HG03045 (cell line): ENCODE results near the gene ORAI1.
"Not testable (repeated sequence)": the region's sequence is repeated elsewhere in the genome, so short reads cannot be mapped to it uniquely, and the experiment has no call there.

Experiments used
- ATAC-seq: cut with Tn5 transposase; IDR thresholded peaks from one replicate; pipeline ENCODE4 v1.9.1; 2021; ENCODE audit warnings: mild to moderate bottlenecking, moderate library complexity; ENCODE audit not compliant: unreplicated experiment

Gene ORAI1

DNA sequence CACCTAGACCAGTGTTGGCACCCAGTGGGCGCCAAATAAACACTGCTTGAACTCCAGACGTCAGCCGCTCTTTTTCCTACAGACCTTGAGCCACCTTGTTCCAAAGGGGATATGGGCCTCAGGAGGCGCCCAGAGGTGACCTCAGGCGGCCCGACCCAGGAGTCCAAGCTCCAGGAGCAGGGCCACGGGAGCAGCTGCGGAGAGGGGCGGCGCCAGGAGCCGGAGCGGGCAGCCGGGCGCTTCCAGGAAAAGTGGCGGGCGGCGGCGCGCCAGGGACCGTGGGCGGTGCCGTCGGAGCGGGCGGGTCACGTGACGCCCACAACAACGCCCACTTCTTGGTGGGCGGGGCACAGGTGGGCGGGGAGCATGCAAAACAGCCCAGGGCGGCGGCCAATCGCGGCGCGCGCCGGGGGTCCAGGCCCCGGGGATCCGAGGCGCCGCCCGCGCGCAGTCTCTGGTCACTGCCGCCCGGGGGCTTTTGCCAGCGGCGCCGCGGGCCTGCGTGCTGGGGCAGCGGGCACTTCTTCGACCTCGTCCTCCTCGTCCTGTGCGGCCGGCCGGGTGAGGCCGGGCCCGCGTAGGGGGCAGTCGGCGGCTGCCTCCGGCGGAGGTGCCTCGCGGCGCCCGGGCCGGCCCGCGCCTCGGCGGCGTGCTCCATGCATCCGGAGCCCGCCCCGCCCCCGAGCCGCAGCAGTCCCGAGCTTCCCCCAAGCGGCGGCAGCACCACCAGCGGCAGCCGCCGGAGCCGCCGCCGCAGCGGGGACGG is at the start of gene ORAI1:
Gene ORAI1, plus strand, starts transcription at position 444 of the 766 bp plus-strand sequence.
- ATAC-seq: peak; percentile 78

- no peak for ATAC-seq
Observed at GRCh38 chr12:121576851-121577391, 49.4 kb upstream of the ORAI1 start.

DNA sequence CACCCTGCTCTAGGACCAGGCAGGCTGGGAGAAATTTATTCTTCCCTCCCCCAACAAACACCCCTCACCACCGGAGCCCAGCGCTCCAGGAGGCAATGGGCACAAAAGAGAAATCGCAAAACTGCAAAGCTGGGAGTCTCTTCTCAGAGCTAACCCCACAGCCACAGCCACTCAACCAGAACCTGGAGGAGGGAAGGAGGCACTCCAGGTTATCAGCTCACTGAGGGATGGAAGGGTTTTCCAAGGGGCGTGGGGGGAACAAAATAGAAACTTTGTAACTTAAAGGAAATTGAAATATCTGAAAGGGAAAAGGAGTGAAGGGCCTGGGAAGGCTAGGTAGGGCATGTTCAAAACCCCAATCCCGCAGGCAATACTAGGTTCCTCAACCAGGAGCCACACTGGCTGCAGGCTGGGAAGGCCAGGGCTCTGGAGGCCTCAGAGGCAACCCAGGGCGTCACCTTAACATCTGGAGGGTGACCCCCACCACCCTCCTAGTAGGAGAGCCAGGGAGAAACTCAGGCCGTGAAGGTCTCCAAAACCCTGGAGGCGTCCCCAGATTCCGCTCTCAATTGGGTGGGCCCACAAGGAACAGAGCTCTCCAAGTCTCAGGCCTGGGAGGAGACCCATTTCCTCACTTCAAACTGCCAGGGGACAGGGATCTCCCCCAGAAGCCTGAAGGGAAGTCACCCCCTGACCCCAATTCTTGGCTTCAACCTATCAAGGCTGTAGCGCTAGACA is 48.7 kb upstream of the ORAI1 start:
- ATAC-seq: no peak

GRCh38 chr12:121578230-121579189 is 47.8 kb upstream of the ORAI1 start:
- no peak for ATAC-seq

GRCh38 chr12:121579190-121579791 is 47.0 kb upstream of the ORAI1 start:
- no peak for ATAC-seq

GRCh38 chr12:121579981-121580868 is 46.1 kb upstream of the ORAI1 start:
- no peak for ATAC-seq

- ATAC-seq: no peak
Observed at GRCh38 chr12:121580959-121581685, 45.2 kb upstream of the ORAI1 start, which contains the start of gene KDM2B. Gene KDM2B, minus strand, starts transcription at chr12:121581023. Its CDS starts 112 bp downstream, at chr12:121580911.

DNA sequence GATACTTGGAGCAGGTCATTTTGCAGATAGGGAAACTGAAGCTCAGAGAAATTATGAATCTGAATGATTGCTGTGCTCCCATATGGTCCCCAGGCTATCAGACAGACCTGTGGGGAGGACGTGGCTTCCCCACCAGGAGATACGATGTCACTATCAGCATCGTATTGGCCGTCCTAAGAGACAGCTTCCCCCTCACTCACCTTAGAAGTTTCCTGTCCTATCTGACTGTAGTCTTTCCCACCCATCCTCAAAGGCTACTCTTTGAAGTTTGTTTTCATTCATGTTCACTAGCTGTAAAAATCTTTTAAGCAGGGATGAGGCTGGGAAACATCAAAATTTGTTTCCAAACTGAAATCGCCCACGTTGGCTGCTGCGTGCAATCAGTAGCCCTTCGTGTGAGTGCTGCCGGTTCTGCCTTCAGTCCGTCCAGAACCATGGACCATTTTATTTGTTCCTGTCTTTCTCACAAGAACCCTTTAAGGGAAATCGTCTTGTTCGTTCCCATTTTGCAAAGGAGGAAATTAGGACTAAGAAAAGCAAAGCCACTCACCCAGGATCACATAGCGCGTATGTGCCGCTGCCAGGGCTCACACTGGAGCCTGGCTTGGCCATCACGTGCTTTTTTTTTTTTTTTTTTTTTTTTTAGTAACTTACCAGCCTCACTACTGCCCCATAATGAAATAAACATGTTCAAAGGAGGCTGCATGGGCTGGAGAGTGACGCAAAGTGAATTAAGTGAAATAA is 44.5 kb upstream of the ORAI1 start:
- no peak for ATAC-seq

GRCh38 chr12:121582583-121583333 is 43.6 kb upstream of the ORAI1 start:
- no peak for ATAC-seq

- not testable (repeated sequence) for ATAC-seq
Observed at GRCh38 chr12:121583334-121583661, 43.0 kb upstream of the ORAI1 start.

DNA sequence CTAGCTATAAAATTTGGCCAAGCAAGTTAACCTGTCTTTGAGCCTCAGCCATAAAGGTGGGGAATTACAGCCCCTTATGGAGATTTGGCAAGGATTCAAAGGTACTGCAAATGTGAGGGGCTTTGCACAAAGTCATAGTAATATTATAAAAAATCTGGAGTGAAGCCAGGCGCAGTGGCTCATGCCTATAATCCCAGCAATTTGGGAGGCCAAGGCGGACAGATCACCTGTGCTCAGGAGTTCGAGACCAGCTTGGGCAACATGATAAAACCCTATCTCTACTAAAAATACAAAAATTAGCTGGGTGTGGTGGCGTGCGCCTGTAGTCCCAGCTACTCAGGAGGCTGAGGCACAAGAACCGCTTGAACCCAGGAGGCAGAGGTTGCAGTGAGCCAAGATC is 41.4 kb upstream of the ORAI1 start:
- not testable (repeated sequence) for ATAC-seq

DNA sequence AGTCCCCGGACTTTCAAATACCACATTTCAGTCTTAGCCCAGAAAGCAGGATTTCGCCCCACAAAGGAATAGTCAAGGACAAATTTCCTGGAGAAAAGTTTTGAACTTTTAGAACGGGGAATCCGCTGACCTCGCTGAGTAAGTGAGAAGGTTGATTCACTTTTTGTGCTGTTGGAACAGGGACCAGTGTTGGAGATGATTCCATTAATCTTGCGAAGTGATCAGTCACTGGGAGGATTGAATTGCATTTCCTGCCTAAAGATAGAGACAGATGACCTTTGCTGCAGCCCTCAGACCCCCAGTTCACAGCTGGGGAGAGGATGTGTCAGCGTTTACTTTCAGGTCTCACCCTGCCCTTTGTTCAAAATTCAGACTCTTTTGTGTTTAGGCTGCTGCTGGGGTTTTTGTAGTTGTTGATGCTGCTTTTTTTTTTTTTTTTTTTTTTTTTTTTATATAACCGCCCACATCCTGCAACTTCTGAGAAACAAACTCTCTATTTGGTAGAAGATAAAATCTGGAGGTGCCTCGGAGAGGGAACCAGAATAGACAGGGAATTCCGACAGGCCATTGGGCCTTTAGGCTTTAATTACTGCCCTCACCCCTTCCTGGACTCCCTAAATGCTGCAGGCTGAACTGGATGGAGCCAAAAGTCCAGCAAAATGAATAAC is 35.7 kb upstream of the ORAI1 start:
- no peak for ATAC-seq

GRCh38 chr12:121592320-121592719 is 34.0 kb upstream of the ORAI1 start:
- no peak for ATAC-seq

DNA sequence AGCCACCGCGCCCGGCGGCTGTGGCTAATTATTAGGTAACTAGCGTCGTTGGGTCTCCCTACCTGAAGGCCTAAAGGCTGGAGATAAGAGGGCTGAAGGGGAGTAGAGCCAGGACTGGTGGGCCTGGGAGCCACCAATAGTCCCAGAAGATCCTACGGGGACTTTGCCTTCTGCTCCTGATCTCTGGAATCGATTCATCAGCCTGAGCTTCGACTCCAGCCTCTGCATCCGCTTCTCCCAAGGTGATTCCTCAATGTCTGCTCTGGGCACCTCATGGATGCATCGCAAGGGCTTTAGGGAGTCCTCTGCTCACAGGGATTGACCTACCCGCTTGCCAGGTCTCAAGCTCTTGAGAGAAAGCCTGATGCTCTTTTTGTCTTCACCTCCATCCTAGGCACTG is 30.8 kb upstream of the ORAI1 start:
- no peak for ATAC-seq

DNA sequence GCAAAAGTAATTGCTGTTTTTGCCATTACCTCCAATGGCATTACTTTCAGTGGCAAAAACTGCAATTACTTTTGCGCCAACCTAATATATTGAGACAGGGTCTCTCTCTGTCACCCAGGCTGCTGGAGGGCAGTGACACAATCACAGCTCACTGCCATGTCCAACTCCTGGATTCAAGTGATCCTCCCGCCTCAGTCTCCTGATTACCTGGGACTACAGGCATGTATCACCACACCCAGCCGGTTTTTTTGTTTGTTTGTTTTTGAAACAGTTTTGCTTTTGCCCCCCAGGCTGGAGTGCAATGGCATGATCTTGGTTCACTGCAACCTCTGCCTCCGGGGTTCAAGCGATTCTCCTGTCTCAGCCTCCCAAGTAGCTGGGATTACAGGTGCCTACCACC is 29.8 kb upstream of the ORAI1 start:
- ATAC-seq: no peak

DNA sequence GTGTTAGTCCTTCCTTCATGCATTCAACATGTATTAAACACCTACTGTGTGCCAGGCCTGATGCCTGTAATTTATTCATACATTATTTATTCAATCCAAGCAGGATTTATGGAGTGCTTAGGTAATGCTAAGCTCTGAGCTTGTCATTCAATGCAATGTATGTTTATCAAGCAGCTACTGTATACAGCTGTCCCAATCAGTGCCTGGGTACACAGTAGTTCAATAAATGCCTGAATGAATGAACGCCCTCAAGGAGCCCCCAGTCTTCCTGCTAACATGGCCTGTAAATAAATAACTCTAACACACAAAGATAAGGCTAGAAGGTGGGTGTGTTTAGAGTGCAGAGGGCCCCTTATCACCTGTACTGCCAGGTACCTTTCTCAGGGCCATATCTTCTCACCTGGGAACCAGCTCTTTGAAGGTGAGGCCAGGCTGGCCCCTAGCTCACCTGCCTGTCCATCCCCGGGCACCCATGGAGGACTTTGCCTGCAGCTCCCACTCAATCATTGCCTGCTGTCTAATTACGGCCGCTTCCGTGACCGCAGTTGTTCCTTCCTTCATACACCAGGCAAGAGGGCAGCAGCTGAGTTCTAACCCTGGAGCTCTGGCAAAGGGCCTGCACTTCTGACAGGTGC is 25.5 kb upstream of the ORAI1 start:
- no peak for ATAC-seq
